Glomerular endothelial cell (primary cell): Measurements from ENCODE around the gene ZMYND10. TPM values are rescaled to one million over a fixed set of nuclear protein-coding genes. Genes with fewer than 3 reads are reported as not detected.

Source experiments
- DNase-seq: peaks from one replicate; pipeline ENCODE4 v3.0.0-alpha.2; 2011; ENCODE audit warnings: low read depth, low spot score; ENCODE audit errors: extremely low read depth
- total RNA-seq: library from RNA; depleted of rRNA; stranded (reverse); fragments of >200 nt; gene quantifications from 2 replicates; pipeline ENCODE4 v1.2.3, GENCODE V29; 2015

ZMYND10 gene
- total RNA-seq, 1 donor from 2014 or later = 0.12 TPM

GRCh38 chr3:50327129-50327528, 18.4 kb downstream of the ZMYND10 start:
- no peak for DNase-seq

- DNase-seq = no peak
Observed at GRCh38 chr3:50326182-50326541, 19.4 kb downstream of the ZMYND10 start.

- no peak for DNase-seq
Observed at GRCh38 chr3:50325497-50326181, 19.9 kb downstream of the ZMYND10 start.

GRCh38 chr3:50325113-50325480, 20.4 kb downstream of the ZMYND10 start:
- no peak for DNase-seq

- DNase-seq = no peak
Observed at GRCh38 chr3:50324351-50325112, 21.0 kb downstream of the ZMYND10 start.

- DNase-seq = no peak
Observed at GRCh38 chr3:50323614-50324199, 21.8 kb downstream of the ZMYND10 start.

GRCh38 chr3:50323092-50323600, 22.4 kb downstream of the ZMYND10 start:
- no peak for DNase-seq

GRCh38 chr3:50322386-50323091, 23.0 kb downstream of the ZMYND10 start, which contains the start of gene HYAL2:
HYAL2 (minus strand) TSS chr3:50322745; CDS start chr3:50320489, 2,256 bp downstream.
- DNase-seq = no peak

- DNase-seq = no peak
Observed at GRCh38 chr3:50322115-50322385, 23.5 kb downstream of the ZMYND10 start.

- DNase-seq = no peak
Observed at GRCh38 chr3:50321336-50322114, 24.0 kb downstream of the ZMYND10 start.

GRCh38 chr3:50320853-50321335, 24.6 kb downstream of the ZMYND10 start:
- no peak for DNase-seq

- DNase-seq = no peak
Observed at GRCh38 chr3:50319894-50320625, 25.5 kb downstream of the ZMYND10 start.

GRCh38 chr3:50319181-50319893, 26.2 kb downstream of the ZMYND10 start:
- DNase-seq = no peak

- DNase-seq = no peak
Observed at GRCh38 chr3:50318615-50319014, 26.9 kb downstream of the ZMYND10 start.

GRCh38 chr3:50318163-50318562, 27.4 kb downstream of the ZMYND10 start:
- DNase-seq = no peak

- no peak for DNase-seq
Observed at GRCh38 chr3:50317300-50317699, 28.2 kb downstream of the ZMYND10 start.

GRCh38 chr3:50316657-50317242, 28.8 kb downstream of the ZMYND10 start:
- no peak for DNase-seq

GRCh38 chr3:50314816-50315215, 30.7 kb downstream of the ZMYND10 start:
- no peak for DNase-seq

- no peak for DNase-seq
Observed at GRCh38 chr3:50314342-50314741, 31.2 kb downstream of the ZMYND10 start.
